HS-27A (cell line): ENCODE results near the gene FOXP1.

ENCODE experiments used
- DNase-seq: peaks from one replicate; pipeline ENCODE4 v3.0.0-alpha.2; 2012; ENCODE audit warnings: low read depth, missing footprints

Gene FOXP1

GRCh38 chr3:71564361-71564760 lies 19.2 kb downstream of the FOXP1 start:
- DNase-seq, result no peak

GRCh38 chr3:71563827-71564226 lies 19.7 kb downstream of the FOXP1 start:
- DNase-seq, result no peak

GRCh38 chr3:71562938-71563337 lies 20.6 kb downstream of the FOXP1 start:
- no peak for DNase-seq

- no peak for DNase-seq
Measured at GRCh38 chr3:71560665-71561064, 22.9 kb downstream of the FOXP1 start.

GRCh38 chr3:71559578-71560162 lies 23.9 kb downstream of the FOXP1 start:
- DNase-seq, result no peak

- no peak for DNase-seq
Measured at GRCh38 chr3:71559021-71559420, 24.5 kb downstream of the FOXP1 start.

- no peak for DNase-seq
Measured at GRCh38 chr3:71554649-71555048, 28.9 kb downstream of the FOXP1 start.

GRCh38 chr3:71551311-71551919 lies 32.1 kb downstream of the FOXP1 start:
- DNase-seq, result peak; percentile 49

- no peak for DNase-seq
Measured at GRCh38 chr3:71549951-71550350, 33.6 kb downstream of the FOXP1 start.

GRCh38 chr3:71548705-71549384 lies 34.7 kb downstream of the FOXP1 start:
- DNase-seq, result no peak

- DNase-seq, result no peak
Measured at GRCh38 chr3:71547249-71548198, 36.0 kb downstream of the FOXP1 start.

GRCh38 chr3:71546821-71547220 lies 36.7 kb downstream of the FOXP1 start:
- no peak for DNase-seq

- DNase-seq, result no peak
Measured at GRCh38 chr3:71545330-71545729, 38.2 kb downstream of the FOXP1 start.

- no peak for DNase-seq
Measured at GRCh38 chr3:71543371-71544016, 40.0 kb downstream of the FOXP1 start.

- no peak for DNase-seq
Measured at GRCh38 chr3:71542521-71543370, 40.8 kb downstream of the FOXP1 start.

- no peak for DNase-seq
Measured at GRCh38 chr3:71541313-71541712, 42.2 kb downstream of the FOXP1 start.

GRCh38 chr3:71537211-71537611 lies 46.3 kb downstream of the FOXP1 start:
- DNase-seq, result peak; percentile 92

- peak; percentile 59 for DNase-seq
Measured at GRCh38 chr3:71536376-71536965, 47.1 kb downstream of the FOXP1 start.

GRCh38 chr3:71533588-71533987 lies 49.9 kb downstream of the FOXP1 start:
- DNase-seq, result no peak

- no peak for DNase-seq
Measured at GRCh38 chr3:71532639-71533395, 50.7 kb downstream of the FOXP1 start.
